ENCODE measurements around the gene AP5S1. TPM values are rescaled to one million over a fixed set of nuclear protein-coding genes. Genes with fewer than 3 reads are reported as not detected.

AP5S1 gene
- total and polyA plus RNA-seq, 2 of the 13 experiments (the other 11 are each of a cell fraction or from before 2014, with no cell fraction given), result 7.9 to 23.2 TPM

DNA sequence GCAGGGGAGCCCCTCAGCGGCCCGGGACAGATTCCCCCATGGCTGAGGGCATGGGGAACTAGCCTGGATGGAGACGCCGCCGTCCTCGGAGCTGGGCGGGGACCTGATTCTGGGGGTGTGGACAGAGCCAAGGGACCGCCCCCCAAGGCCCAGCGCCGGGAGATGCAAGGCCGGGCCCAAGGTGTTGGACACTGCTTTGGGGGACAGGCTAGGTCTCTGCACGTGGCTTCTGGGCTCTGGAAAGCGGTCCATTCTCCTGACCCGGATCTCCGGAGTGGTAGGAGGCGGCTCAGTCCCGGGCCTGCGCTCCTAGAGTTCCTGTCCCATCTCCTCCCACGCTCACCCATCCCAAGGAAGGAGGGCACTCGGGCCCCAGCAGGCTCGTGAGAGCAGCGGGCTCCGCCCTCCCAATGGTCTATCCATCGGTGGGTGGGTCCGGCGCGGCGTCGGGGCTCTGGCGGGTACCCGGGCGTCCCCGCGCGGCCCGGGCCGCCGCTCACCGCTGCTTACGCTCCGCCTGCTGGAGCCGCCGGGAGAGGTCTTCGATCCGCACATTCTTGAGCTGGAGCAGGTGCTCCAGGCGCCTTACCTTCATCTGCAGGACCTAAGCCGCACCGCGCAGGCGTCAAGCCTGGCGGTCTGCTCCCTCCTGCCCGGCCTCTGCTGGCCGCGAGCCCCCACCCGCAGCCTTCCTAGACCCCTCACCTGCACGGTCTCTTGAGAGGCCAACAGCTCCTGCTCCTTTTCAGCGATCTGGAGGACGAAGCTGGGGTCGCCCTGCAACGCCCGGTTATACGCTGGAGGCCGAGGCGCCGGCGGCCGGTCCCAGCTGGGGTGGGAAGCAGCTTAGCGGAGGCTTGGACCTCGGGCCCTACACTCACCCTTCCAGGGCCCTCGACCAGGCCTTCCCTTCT lies 42.4 kb upstream of the AP5S1 start (continued):
- peak; percentile 28 for TF ChIP-seq YY1 (IDR thresholded peaks at IDR 0.05; ENCODE audit: insufficient read depth, insufficient replicate concordance, low read depth, low read length)
- no peak for TF ChIP-seq ZNF781 (CRISPR knock-in tag; IDR thresholded peaks at IDR 0.05; ENCODE audit: borderline replicate concordance, not compliant biosample characterization)
- TF ChIP-seq CHCHD3 (CRISPR knock-in tag; IDR thresholded peaks at IDR 0.05), result 0 out of 2 replicates have a peak, but pooled peaks have one; percentile 32
- TF ChIP-seq TBX2 (CRISPR knock-in tag; IDR thresholded peaks at IDR 0.05; ENCODE audit: borderline replicate concordance), result peak; percentile 34; the same call in 1 of the 2 replicates
- 0 out of 2 replicates have a peak, but pooled peaks have one; percentile 15 for TF ChIP-seq CBX5 (CRISPR knock-in tag; IDR thresholded peaks at IDR 0.05; ENCODE audit: borderline replicate concordance)
- peak; percentile 43; the same call in 1 of the 2 replicates for TF ChIP-seq EEA1 (CRISPR knock-in tag; IDR thresholded peaks at IDR 0.05; ENCODE audit: borderline replicate concordance)
- TF ChIP-seq, protein P1, sequence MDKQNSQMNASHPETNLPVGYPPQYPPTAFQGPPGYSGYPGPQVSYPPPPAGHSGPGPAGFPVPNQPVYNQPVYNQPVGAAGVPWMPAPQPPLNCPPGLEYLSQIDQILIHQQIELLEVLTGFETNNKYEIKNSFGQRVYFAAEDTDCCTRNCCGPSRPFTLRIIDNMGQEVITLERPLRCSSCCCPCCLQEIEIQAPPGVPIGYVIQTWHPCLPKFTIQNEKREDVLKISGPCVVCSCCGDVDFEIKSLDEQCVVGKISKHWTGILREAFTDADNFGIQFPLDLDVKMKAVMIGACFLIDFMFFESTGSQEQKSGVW (CRISPR knock-in tag; IDR thresholded peaks at IDR 0.05; ENCODE audit: borderline replicate concordance), result no peak
- no peak for TF ChIP-seq RAD51 (IDR thresholded peaks at IDR 0.05; ENCODE audit: borderline replicate concordance)
- no peak; the same call in 1 of the 2 replicates for TF ChIP-seq TAF1 (CRISPR knock-in tag; IDR thresholded peaks at IDR 0.05)
- TF ChIP-seq ZNF614 (CRISPR knock-in tag; IDR thresholded peaks at IDR 0.05; ENCODE audit: borderline replicate concordance), result no peak
- TF ChIP-seq, protein P2, sequence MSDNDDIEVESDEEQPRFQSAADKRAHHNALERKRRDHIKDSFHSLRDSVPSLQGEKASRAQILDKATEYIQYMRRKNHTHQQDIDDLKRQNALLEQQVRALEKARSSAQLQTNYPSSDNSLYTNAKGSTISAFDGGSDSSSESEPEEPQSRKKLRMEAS (IDR thresholded peaks at IDR 0.05), result peak; percentile 43; the same call in 1 of the 2 replicates
- peak; percentile 61; the same call in 1 of the 2 replicates for TF ChIP-seq ZNF713 (CRISPR knock-in tag; IDR thresholded peaks at IDR 0.05)
- TF ChIP-seq ZNF234 (CRISPR knock-in tag; conservative IDR thresholded peaks at IDR 0.05), result no peak
- no peak for TF ChIP-seq ZNF772 (CRISPR knock-in tag; IDR thresholded peaks at IDR 0.05)
- peak; percentile 52; the same call in 1 of the 2 replicates for TF ChIP-seq MTF2 (CRISPR knock-in tag; IDR thresholded peaks at IDR 0.05; ENCODE audit: borderline replicate concordance)
- peak; percentile 30; the same call in 1 of the 2 replicates for TF ChIP-seq ZNF766 (CRISPR knock-in tag; IDR thresholded peaks at IDR 0.05; ENCODE audit: borderline replicate concordance)
- TF ChIP-seq MXI1 (IDR thresholded peaks at IDR 0.05; ENCODE audit: borderline replicate concordance, low read depth, low read length), result peak; percentile 25; the same call in 1 of the 3 replicates
- TF ChIP-seq, protein P3, sequence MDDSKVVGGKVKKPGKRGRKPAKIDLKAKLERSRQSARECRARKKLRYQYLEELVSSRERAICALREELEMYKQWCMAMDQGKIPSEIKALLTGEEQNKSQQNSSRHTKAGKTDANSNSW (CRISPR knock-in tag; IDR thresholded peaks at IDR 0.05; ENCODE audit: borderline replicate concordance), result no peak
- TF ChIP-seq KDM3A (CRISPR knock-in tag; IDR thresholded peaks at IDR 0.05; ENCODE audit: low read depth), result no peak
- no peak for TF ChIP-seq BRD4 (CRISPR knock-in tag; IDR thresholded peaks at IDR 0.05)
- TF ChIP-seq, protein P4, sequence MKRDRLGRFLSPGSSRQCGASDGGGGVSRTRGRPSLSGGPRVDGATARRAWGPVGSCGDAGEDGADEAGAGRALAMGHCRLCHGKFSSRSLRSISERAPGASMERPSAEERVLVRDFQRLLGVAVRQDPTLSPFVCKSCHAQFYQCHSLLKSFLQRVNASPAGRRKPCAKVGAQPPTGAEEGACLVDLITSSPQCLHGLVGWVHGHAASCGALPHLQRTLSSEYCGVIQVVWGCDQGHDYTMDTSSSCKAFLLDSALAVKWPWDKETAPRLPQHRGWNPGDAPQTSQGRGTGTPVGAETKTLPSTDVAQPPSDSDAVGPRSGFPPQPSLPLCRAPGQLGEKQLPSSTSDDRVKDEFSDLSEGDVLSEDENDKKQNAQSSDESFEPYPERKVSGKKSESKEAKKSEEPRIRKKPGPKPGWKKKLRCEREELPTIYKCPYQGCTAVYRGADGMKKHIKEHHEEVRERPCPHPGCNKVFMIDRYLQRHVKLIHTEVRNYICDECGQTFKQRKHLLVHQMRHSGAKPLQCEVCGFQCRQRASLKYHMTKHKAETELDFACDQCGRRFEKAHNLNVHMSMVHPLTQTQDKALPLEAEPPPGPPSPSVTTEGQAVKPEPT (CRISPR knock-in tag; IDR thresholded peaks at IDR 0.05; ENCODE audit: low read depth), result no peak
- TF ChIP-seq ZNF652 (CRISPR knock-in tag; IDR thresholded peaks at IDR 0.05; ENCODE audit: borderline replicate concordance, low read depth), result no peak
- TF ChIP-seq, protein P5, sequence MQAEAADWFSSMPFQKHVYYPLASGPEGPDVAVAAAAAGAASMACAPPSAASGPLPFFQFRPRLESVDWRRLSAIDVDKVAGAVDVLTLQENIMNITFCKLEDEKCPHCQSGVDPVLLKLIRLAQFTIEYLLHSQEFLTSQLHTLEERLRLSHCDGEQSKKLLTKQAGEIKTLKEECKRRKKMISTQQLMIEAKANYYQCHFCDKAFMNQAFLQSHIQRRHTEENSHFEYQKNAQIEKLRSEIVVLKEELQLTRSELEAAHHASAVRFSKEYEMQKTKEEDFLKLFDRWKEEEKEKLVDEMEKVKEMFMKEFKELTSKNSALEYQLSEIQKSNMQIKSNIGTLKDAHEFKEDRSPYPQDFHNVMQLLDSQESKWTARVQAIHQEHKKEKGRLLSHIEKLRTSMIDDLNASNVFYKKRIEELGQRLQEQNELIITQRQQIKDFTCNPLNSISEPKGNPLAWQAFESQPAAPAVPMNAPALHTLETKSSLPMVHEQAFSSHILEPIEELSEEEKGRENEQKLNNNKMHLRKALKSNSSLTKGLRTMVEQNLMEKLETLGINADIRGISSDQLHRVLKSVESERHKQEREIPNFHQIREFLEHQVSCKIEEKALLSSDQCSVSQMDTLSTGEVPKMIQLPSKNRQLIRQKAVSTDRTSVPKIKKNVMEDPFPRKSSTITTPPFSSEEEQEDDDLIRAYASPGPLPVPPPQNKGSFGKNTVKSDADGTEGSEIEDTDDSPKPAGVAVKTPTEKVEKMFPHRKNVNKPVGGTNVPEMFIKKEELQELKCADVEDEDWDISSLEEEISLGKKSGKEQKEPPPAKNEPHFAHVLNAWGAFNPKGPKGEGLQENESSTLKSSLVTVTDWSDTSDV (CRISPR knock-in tag; IDR thresholded peaks at IDR 0.05), result no peak; the same call in 1 of the 2 replicates

Measured in HepG2 (cell line).